Astrocyte (in vitro differentiated cells and primary cell): Measurements from ENCODE around the gene CYTH4. TPM values are rescaled to one million over a fixed set of nuclear protein-coding genes. Genes with fewer than 3 reads are reported as not detected.

Experiments used
- DNase-seq: peaks from one replicate; pipeline ENCODE4 v3.0.0-alpha.2; 2010; ENCODE audit warnings: low read depth
- FAIRE-seq: peaks from 2 replicates; lab custom pipeline; 2011; peaks lifted over from hg19 to GRCh38; lab: Jason Lieb, UNC
- H2AFZ ChIP-seq: 2 replicates; pipeline ENCODE4 v1.6.0; 2012; ENCODE audit warnings: low read depth, low read length, inconsistent platforms
- H3K27ac ChIP-seq: 2 replicates; pipeline ENCODE4 v1.5.1; 2011; ENCODE audit warnings: low read depth, low read length, inconsistent platforms
- H3K27me3 ChIP-seq: 2 replicates; pipeline ENCODE4 v1.6.0; 2011; ENCODE audit warnings: low read length, inconsistent platforms; ENCODE audit not compliant: insufficient read depth
- H3K36me3 ChIP-seq: 2 replicates; pipeline ENCODE4 v1.5.1; 2011; ENCODE audit warnings: low read length, inconsistent platforms; ENCODE audit not compliant: insufficient read depth
- H3K4me1 ChIP-seq: 2 replicates; pipeline ENCODE4 v1.5.1; 2011; ENCODE audit warnings: low read length, inconsistent platforms; ENCODE audit not compliant: insufficient read depth
- H3K4me2 ChIP-seq: 2 replicates; pipeline ENCODE4 v1.6.0; 2012; ENCODE audit warnings: low read length, inconsistent platforms
- H3K4me3 ChIP-seq: 2 replicates; pipeline ENCODE4 v1.5.1; 2011; ENCODE audit warnings: low read depth, mild to moderate bottlenecking, low read length, inconsistent platforms; ENCODE audit not compliant: insufficient read depth
- H3K79me2 ChIP-seq: 2 replicates; pipeline ENCODE4 v1.6.0; 2012; ENCODE audit warnings: mild to moderate bottlenecking, low read length, inconsistent platforms; ENCODE audit not compliant: insufficient read depth
- H3K9ac ChIP-seq: 2 replicates; pipeline ENCODE4 v1.6.0; 2012; ENCODE audit warnings: mild to moderate bottlenecking, low read length, inconsistent platforms
- H3K9me3 ChIP-seq: 2 replicates; pipeline ENCODE4 v1.5.1; 2012; ENCODE audit warnings: low read depth, mild to moderate bottlenecking, low read length, inconsistent platforms; ENCODE audit not compliant: insufficient read depth
- H4K20me1 ChIP-seq: 2 replicates; pipeline ENCODE4 v1.6.0; 2012; ENCODE audit warnings: low read length, inconsistent platforms; ENCODE audit not compliant: insufficient read depth
- H3K27ac Mint-ChIP-seq: one replicate; pipeline ENCODE4 v1.8.0; 2021; ENCODE audit warnings: mild to moderate bottlenecking, mixed read lengths; ENCODE audit not compliant: unreplicated experiment
- H3K27me3 Mint-ChIP-seq: one replicate; pipeline ENCODE4 v1.8.0; 2021; ENCODE audit warnings: low read depth, mixed read lengths; ENCODE audit not compliant: unreplicated experiment
- H3K36me3 Mint-ChIP-seq: one replicate; pipeline ENCODE4 v1.8.0; 2021; ENCODE audit warnings: low read depth, mixed read lengths; ENCODE audit not compliant: unreplicated experiment
- H3K4me1 Mint-ChIP-seq: one replicate; pipeline ENCODE4 v1.8.0; 2021; ENCODE audit warnings: low read depth, mixed read lengths; ENCODE audit not compliant: unreplicated experiment
- H3K4me3 Mint-ChIP-seq: one replicate; pipeline ENCODE4 v1.8.0; 2021; ENCODE audit warnings: mild to moderate bottlenecking, moderate library complexity, mixed read lengths; ENCODE audit not compliant: unreplicated experiment
- H3K9me3 Mint-ChIP-seq: one replicate; pipeline ENCODE4 v1.8.0; 2021; ENCODE audit warnings: mild to moderate bottlenecking, mixed read lengths; ENCODE audit not compliant: unreplicated experiment
- EZH2 ChIP-seq: IDR thresholded peaks from 2 replicates; pipeline ENCODE4 v1.6.1; 2012; ENCODE audit warnings: mild to moderate bottlenecking, low read length, inconsistent platforms; ENCODE audit not compliant: insufficient read depth
- total RNA-seq: library from RNA; stranded (reverse); gene quantifications from 2 replicates; pipeline ENCODE4 v1.2.1, GENCODE V29; 2021
- TF ChIP-seq, protein P1 (sequence below): IDR thresholded peaks from 2 replicates; pipeline ENCODE4 v1.5.1; 2011; ENCODE audit warnings: low read depth, mild to moderate bottlenecking, inconsistent platforms, low read length, moderate library complexity; ENCODE audit not compliant: insufficient read depth

CYTH4 gene
- total RNA-seq, 1 donor from 2014 or later, result not detected

DNA sequence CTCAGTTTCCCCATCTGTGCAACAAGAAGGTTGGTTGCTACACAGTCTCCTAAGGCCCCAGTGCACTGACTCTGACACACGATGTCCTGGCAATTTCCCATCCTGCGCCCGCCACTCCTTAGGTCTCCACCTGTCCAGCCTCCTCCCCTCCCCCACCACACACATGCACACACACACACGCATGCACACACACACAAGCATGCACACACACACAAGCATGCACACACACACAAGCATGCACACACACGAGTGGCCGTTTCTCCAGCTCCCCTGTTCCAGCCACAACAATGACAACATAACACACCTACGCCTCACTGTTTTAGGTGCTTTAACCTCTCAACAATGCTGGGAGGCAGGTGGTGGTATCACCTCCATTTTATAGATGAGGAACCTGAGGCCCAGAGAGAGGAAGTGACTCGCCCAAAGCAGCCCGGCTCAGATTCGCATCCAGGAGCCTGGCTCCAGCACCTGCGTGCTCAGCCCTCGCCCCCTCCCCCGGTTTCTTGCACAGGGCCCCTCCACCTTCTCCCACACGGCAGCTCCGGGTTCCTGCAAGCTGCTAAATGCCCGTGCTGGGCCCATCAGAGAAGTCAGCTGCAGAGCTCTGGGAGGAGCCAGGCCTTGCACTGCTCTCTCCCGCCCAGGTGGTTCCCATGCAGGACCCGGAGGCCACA is 13.0 kb downstream of the CYTH4 start:
- no peak overlapping the region for H3K4me3 ChIP-seq
- H3K79me2 ChIP-seq, result no peaks in the 10 kb centered on the region
- peaks cover 5% of the 10 kb centered on the region for H3K9me3 ChIP-seq
- no peaks in the 10 kb centered on the region for H4K20me1 ChIP-seq
- peaks cover 2% of the 10 kb centered on the region for H3K9me3 Mint-ChIP-seq
- FAIRE-seq, result no peak
- no peak overlapping the region for H3K27ac Mint-ChIP-seq
- H3K36me3 Mint-ChIP-seq, result peaks cover 8% of the 10 kb centered on the region
- H3K4me1 Mint-ChIP-seq, result no peaks in the 10 kb centered on the region
- H3K36me3 ChIP-seq, result no peaks in the 10 kb centered on the region
- no peak overlapping the region for H3K27ac ChIP-seq
- H3K4me2 ChIP-seq, result no peak overlapping the region
- DNase-seq, result no peak
- TF ChIP-seq, protein P1, sequence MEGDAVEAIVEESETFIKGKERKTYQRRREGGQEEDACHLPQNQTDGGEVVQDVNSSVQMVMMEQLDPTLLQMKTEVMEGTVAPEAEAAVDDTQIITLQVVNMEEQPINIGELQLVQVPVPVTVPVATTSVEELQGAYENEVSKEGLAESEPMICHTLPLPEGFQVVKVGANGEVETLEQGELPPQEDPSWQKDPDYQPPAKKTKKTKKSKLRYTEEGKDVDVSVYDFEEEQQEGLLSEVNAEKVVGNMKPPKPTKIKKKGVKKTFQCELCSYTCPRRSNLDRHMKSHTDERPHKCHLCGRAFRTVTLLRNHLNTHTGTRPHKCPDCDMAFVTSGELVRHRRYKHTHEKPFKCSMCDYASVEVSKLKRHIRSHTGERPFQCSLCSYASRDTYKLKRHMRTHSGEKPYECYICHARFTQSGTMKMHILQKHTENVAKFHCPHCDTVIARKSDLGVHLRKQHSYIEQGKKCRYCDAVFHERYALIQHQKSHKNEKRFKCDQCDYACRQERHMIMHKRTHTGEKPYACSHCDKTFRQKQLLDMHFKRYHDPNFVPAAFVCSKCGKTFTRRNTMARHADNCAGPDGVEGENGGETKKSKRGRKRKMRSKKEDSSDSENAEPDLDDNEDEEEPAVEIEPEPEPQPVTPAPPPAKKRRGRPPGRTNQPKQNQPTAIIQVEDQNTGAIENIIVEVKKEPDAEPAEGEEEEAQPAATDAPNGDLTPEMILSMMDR, result no peak
- no peak for TF ChIP-seq EZH2
- no peaks in the 10 kb centered on the region for H3K27me3 ChIP-seq
- peaks cover 36% of the 10 kb centered on the region for H3K27me3 Mint-ChIP-seq
- H2AFZ ChIP-seq, result no peak overlapping the region
- H3K4me1 ChIP-seq, result no peaks in the 10 kb centered on the region
- H3K9ac ChIP-seq, result no peak overlapping the region
- H3K4me3 Mint-ChIP-seq, result no peak overlapping the region

DNA sequence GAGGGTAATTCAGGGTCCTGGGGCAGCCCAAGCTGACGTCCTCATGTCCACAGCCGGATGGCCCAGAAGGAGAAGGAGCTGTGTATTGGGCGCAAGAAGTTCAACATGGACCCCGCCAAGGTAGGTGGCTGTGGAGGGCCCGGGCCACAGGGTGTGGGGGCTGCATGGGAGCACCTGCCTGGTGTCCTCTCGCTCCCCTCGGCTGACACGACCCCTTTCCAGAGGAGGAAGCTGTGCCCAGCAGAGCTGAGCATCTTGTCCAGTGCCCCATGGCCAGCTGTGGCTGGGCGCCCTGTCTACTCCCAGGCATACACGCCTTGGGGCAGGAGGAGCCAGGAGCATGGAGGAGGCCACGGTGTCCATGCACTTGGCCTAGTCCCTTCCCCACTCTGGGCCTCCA is 13.6 kb downstream of the CYTH4 start:
- FAIRE-seq (no peak), DNase-seq (no peak)
- H3K36me3 ChIP-seq, result no peaks in the 10 kb centered on the region
- no peaks in the 10 kb centered on the region for H3K79me2 ChIP-seq
- H3K9me3 ChIP-seq, result peaks cover 5% of the 10 kb centered on the region
- no peaks in the 10 kb centered on the region for H3K4me1 ChIP-seq
- no peak overlapping the region for H3K27ac Mint-ChIP-seq
- no peak overlapping the region for H2AFZ ChIP-seq
- no peaks in the 10 kb centered on the region for H3K4me1 Mint-ChIP-seq
- TF ChIP-seq, protein P1, result no peak
- no peak for TF ChIP-seq EZH2
- H3K9me3 Mint-ChIP-seq, result peaks cover 2% of the 10 kb centered on the region
- no peaks in the 10 kb centered on the region for H4K20me1 ChIP-seq
- no peak overlapping the region for H3K4me3 Mint-ChIP-seq
- H3K4me2 ChIP-seq, result no peak overlapping the region
- no peak overlapping the region for H3K4me3 ChIP-seq
- H3K27me3 ChIP-seq, result no peaks in the 10 kb centered on the region
- no peak overlapping the region for H3K27ac ChIP-seq
- H3K27me3 Mint-ChIP-seq, result peaks cover 42% of the 10 kb centered on the region
- no peak overlapping the region for H3K9ac ChIP-seq
- peaks cover 8% of the 10 kb centered on the region for H3K36me3 Mint-ChIP-seq
